SIG-M5 (cell line): Measurements from ENCODE around the gene BRD3.

Experiments used
- DNase-seq: peaks from one replicate; lab custom pipeline; 2025; lab: John Stamatoyannopoulos, UW

Gene BRD3

DNA sequence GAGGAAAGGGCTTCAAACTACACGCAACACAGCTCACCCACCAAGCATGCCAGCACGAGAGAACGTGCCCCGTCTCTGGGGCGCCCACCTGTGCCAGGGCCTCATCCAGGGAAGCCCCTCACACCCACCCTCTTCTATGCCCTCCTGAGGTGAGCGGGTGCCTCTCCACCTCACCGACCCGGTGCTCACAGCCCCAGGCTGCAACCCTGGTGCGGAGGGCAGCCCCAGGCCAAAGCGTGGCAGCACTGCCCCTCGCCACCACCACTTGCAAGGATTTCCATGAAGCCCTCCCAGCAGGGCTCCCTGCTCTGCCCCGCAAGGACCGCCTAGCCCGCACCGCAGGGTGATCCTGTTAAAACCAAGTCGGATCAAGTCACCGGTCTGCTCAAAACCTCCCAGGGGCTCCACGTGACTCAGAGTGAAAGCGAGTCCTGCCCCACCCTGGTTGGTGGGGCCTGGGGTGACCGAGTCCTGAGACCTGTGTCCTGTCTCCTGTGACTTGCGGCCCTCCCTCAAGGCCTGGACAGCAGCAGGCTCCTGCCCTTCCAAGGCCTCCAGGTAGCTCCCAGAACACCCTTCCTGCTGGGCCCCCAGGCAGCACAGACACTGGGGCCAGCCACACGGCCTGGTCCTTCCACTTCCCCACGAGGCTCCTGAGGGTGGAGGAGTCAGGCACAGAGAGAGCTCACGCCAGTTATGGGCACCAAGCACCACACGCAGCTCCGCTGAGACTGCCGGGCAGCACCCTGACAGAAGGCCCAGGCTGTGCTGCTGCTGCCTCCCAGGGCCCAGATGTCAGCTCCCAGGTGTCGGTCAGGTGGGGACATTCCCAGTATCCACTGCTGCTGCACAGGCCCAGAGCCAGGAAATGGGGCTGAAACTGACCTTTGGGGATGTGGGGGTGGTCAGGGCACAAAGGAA, 12.7 kb downstream of the BRD3 start:
- no peak for DNase-seq

DNA sequence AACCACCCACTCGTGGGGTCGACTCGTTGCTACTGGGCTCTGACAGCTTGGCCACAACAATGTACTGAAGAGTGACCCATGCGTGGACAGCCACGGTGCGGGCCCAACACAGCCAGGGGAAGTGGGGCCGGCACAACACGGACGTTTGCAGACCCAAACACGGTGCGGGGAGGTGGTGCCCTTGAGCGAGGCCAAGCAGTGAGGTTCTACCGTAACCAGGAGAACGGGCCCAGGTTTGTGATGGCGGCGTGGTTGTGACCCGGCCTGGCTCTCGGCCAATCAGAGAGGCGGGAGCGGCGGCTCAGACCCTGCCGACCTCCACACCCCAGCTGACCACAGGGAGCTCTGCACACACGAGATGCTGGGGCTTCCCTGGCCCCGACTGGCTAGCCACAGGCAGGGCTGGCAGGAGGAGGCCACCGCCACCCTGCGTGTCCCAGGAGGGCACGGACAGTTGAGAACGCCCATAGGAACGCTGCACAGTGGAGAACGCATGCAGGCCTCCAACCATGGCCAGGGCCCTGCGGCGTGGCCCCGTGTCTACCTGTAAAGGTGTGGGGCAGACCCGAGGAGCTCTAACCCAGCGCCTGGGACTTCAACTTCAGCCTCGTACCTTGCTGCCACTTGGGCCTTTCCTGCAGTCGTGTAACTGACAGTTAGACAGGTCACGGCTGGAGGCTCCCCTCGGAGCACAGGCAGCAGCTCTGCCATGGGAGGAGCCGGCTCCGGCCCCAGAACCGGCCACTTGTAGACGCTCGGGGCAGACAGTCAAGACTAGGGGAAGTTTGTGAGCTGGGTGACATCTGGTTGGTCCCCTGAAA, 13.7 kb downstream of the BRD3 start:
- no peak for DNase-seq

DNA sequence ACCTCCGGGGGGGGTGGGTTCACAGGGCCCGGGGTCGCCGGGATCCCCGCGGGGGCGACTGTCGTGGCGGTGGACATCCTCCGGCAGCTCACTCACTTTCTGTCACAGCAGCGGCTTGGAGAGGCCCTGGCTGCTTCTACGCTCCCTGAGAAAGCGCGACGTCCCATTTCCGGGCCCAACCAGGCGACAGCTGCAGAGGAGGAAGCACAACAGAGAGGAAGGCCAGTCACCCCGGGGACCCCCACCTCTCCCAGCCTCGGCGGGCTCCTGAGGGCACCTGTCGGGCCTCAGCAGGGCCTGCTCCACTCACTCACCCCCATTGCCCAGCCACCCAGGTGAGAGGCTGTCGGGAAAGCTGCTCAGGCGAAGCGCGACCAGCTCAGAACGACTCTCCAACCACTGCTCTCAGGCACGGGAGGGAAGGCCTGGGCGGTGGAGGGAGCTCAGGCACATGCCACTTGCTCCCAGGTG, 14.4 kb downstream of the BRD3 start:
- DNase-seq: no peak

DNA sequence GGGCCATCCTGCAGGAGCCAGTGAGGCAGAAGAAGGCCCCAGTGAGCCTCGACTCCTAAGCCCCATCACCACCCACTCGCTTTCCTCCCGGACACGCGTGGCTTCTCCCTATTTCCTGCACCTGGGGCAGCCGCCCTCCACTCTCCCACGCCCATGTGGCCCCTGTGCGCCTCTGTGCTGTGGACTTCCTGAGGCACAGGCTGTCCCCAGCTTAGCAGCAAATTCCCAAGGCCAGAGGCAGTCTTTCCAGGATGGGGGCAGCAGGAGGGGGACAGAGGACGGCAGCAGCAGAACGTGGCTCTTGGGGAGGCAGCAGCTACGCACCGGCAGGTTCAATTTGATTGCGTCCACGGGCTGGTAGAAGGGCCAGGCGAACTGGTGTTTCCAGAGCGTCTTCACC, 14.9 kb downstream of the BRD3 start:
- DNase-seq: no peak

DNA sequence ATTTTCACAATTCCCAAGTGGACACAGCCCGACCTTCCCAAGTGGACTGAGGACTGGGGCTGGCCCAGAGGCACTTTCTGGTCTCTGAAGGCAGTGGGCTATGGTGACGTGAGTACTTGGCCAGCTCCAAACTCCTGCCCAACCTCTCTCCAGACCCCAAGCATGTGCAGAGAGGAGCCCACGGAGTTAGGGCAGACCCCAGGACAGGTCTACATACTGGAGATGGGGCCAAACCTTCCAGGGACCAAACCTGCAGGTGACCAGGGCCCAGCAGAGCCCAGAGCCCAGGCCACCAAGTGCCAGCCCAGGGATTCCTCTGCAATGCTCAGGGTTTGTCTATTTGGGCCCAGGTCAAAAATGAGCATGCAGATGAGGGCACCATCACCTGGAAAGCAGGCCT, 15.3 kb downstream of the BRD3 start:
- no peak for DNase-seq

DNA sequence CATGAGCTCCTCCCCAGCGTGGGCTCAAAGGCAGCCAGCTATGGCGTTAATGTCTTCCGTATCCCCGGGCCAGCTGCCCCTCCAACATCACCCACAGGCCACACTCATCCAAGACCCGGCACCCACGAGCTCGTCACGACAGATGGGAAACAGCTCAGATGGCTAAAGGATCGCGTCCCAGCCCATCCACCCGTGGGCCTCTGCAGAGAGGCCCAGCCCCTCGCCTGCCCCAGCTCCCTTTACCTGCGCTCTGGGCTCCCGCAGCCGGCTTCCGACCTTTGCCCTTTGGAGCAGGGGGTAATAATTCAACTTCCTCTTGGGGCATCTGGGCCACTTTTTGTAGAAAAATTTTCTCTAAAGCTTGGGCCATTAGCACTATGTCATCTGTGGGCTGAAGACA, 16.5 kb downstream of the BRD3 start:
- DNase-seq: no peak

DNA sequence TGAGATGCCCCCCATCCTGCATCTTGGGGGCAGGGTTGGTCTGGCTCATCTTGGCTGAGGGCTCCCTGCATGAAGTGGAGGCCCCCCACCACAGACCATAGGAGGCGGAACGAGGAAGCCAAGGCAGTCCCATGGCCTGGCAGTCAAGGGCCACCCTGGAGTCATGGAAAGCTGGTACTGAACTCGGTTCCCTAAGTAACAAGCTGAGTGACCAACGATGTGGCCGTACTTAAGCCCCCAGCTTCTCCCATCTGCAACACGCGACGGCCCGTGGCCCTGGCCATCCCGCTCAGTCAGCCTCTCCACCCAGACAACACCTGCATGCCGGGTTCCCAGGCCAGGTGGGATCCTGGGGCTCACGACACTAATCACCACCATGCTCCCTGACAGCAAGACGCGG, 17.1 kb downstream of the BRD3 start:
- DNase-seq: no peak

DNA sequence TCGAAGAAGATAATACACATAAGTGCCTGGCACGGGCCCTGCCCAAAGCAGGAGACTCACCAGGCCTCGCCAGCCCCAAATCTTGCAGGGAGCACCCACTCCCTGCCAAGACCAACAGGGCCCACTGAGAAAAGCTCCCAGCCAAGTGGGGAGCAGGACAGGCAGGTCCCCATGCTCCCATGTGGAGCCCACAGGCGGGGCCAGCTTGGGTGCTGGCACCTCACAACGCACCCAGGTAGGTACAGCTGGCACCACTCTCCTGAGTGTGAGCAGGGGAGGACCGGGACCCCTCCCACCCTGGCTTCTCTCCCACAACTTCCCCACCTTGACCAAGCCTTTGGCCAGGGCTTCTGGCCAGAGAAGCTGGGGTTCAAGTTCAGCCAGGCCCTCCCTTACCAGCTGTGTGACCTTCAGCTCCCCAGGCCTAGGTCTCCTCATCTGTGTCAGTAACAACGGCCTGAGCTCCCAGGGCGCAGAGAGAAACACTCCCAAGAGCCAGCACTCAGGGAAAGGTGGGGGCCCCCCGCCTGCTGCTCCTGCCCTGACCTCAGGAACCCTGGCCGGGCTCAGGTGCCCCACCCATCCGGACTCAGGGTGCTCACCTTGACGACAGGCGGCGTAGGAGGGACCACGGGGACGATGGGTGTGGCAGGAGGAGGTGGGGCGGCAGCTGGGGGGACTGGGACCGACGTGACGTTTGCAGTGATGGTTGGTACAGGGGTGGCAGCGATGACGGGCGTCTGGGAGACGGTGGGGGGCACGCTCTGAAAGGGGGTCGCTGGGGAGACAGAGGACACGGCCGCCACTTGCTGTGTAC, 17.8 kb downstream of the BRD3 start:
- no peak for DNase-seq

DNA sequence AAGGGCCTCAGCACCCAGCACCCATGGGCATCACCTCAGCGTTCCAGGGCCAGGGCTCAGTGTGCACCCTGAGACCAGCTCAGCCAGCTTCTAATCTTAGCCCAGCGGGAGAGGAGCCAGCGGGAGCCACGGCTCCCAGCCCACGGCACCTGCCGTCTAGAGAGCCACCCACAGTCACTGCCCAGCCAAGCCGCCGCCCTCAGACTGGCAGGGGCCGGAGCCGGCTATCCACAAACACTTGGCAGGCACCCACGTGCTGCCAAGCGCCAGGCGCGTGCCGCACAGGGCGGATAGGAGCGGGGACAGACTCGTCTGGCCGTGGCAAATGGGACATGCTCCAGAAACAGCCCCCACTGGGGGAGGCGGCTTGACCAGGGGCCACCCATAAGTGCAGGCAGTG, 18.6 kb downstream of the BRD3 start:
- DNase-seq: no peak

DNA sequence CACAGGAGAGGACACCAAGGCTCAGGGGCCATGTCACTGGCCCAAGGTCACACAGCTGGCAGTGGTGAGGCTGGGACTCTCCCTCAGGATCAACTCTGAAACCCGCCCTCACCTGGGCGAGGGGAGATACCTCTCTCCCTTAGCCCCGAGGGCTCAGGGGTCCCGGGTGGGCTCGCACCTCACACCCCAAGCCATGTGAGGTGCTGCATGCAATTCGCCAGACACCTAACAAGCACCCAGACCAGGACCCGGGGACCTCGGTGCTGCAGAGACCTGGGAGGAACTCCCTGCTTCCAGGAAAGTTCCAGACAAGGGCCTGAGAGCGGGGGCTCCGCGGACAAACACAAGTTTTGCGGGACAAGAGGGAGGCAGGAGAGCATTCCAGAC, 19.3 kb downstream of the BRD3 start:
- DNase-seq: no peak

DNA sequence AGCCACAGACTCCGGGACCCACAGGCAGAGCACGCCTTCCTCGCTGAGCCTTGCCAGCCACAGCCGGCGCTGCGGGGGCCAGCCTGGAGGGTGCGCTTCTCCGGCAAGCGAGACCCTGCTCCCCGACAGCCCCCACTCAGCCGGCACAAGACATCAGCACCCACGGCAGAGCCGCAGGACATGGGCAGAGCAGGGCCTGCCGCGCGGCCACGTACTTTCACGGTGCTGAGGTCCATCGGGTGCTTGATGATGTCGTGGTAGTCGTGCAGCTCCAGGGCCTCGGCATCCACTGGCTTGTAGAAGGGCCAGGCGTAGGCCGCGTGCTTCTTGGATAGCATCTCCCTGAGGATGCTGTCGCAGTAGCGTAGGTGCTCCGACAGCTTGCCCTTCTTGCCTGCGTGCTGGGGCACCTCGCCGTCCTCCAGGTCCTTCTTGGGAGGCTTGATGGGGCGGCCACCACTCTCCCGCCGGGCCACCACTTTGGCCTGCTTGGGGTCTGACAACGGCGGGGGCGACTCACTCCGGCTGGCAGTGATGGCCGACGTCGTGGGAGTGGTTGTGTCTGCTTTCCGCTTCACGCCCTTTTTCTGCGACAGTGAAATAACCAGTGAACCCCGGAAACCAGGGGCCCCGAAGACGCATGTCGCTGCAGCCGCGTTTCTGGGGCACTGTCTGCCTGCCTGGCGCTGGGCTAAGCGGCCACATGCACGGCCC, 19.8 kb downstream of the BRD3 start:
- no peak for DNase-seq

DNA sequence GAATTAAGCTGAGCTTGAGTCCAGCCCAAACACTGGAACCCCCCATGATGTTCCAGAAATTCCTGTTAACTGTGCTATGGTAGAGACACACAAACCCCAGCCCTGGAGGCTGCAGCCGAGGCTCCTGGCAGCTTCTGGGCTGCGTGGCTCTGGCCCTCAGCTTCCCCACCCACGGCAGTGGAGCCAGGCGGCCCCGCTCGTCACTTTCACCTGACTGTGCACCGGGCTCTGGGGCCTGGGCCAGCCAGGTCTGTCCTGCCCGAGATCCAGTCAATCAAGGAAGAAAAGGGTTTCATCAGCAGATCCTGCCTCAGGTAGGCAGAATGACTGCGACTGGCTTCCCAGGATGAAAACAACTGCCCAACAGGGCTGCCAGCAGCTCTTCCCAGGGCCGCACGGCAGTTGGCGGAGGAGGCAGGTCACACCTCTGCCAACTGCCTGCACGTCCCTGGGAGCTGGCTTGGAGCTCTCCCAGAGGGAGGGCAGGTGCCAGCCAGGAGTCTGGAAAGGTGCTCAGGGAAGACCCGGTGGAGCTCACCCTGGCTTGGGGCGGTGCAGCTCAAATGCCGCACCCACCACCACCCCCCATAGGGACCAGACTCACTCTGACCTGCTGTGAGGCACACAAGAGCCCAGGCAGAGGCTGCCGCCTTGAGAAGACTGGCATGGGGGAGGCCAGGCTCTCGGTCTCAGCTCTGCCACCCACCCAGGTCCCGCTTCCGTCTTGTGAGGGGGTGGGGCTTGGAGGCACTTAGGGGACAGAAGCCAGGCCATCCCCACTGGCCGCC, 20.7 kb downstream of the BRD3 start:
- no peak for DNase-seq

DNA sequence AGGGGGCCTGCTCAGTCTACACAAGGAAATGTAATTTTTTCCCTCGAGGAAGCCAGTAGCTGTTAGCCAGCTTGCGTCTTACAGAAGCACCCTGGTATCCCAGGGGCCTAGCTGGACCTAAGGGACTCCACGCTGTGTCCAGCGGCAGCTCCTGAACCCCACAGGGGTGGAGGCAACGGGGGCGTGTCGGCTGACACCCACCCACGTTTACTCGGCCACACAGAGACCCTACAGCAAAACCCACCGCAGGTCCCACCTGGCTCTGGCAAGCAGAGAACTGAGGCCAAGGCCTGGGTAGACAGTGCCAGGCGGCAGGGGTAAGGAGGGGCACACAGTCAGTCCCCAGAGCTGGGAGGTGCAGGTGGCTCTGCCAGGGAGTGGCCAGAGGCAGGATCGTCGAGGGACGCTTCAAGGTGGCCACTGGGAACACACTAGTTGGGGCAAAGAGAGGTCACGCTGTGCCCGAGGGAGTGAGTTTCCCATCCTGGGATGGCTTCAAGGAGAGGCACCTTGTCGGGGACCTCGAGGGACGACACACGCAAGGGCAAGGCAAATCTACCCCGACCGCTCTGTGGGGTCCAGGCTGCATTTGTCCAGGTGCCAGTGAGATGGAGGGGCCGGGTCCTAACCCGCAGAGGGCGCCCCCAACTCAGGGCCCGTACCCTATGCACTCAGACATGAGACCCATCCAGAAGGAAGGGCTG, 21.8 kb downstream of the BRD3 start:
- DNase-seq: no peak

DNA sequence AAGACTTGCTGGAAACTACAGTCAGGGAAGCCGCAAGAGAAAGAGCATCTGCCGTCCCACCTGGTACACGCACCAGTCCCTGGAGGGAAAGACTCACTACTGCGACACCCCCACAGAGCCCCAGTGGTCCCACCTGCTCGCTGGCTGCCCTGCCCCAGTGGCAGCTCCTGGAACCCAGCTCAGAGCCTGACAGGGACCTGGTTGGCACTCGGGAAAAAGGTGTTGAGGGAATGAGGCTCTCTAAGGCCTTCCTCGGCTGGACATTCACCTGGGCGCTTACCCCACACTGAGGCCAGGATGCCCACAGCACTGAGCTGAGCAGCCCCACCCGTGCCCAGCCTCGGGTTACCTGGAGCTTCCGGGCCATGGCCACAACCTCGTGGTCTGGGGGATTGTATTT, 22.9 kb downstream of the BRD3 start:
- DNase-seq: no peak

DNA sequence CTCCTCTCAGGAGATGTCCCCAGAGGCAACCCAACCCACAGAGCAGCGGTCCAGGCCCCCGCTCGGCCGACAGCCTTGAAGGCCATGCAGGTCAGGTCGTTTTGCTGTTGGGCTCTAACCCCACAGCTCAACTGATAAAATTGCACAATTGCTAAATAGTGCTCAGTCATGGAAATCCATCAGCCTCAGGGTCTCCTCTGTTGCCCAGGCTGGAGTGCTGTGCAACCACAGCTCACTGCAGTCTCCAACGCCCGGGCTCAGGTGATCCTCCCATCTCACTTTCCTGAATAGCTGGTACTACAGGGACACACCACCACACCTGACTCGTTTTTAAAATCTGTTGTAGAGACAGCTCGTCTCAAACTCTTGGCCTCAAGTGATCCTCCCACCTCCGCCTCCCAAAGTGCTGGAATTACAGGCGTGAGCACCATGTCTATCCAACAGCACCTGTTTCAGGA, 24.3 kb downstream of the BRD3 start:
- DNase-seq: no peak

DNA sequence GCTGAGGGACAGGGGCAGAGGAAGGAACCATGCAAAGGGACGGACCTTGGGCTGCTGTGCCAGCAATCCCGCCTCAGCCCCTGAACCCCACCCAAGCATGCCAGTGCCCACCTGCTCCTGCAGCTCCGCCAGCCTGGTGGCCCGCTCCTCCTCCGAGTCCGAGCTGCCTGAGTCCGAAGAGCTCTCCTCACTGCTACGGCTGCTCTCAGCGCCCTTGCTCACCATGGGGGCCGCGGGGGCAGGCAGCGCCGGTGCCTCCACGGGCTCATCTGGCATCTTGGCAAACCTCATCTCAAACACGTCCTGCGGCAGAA, 26.2 kb downstream of the BRD3 start:
- no peak for DNase-seq

DNA sequence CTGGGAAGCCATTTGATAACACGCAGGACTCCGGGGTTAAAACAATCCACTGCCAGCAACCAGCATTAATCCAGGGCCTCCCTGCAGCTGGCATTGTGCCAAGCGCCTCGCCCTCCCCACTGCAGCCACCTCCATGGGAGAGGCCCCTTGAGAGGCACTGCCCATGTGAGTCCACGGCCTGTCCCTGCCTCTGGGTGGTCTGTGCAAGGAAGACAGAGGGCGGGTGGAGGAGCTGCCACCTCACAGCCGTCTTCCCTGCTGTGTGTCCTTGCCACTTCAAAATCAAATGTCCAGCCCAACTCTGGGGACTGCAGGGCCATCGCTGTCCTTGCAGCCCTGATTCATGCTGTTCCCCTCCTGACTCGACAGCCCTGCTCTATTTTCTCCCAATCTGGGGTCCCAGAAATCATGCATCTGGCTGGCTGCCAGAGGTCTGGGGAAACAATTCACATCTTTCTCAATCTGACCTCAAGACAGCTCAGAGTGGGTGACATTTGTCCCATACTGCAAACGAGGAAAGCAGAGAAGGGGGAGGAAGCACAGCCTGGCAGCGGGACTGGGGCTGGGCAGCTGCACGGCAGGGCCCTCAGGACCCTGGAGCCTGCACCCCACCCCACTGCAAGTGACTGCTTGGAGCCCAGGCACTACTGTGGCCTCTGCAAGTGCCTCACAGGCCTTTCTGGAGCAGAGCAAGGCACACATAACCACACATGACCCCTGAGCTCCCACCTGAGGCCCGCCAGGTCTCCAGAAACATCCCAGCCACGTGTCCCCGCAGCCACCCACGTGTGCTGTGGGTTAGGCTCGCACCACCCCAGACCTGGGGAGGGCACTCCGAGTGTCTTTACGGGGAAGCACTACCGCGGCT, 26.8 kb downstream of the BRD3 start:
- no peak for DNase-seq

DNA sequence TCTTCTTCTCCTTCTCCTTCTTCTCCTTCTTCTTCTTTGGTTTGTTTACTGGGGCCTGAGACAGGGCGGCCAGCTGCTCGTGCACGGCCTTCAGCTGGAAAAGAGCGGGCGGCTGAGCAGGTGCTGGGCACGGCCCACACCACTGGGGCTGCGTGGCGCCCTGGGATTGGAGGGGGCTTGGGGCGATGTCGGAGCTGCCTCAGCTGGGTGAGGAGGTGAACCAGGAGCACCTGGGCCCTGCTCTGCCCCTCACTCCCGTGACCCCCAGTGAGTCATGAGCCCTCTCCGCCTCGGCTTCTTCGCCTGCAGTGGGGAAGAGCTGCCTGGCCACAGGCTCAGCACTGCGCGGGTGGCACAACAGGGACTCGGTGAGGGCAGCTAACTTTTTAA, 27.7 kb downstream of the BRD3 start:
- no peak for DNase-seq
